HEK293T (cell line): Measurements from ENCODE around the gene KCNC3.

ENCODE experiments used
- CTCF ChIA-PET: fragments of 350-600 bp; formaldehyde crosslinking; extraction: SDS; loops from one replicate; lab custom pipeline; 2021; ENCODE audit warnings: antibody characterized with exemption, inconsistent platforms; lab: Yijun Ruan, JAX
- POLR2A ChIA-PET: fragments of 350-600 bp; formaldehyde crosslinking; extraction: SDS; loops from one replicate; lab custom pipeline; 2020; ENCODE audit warnings: antibody characterized with exemption, inconsistent platforms; lab: Yijun Ruan, JAX
- DNase-seq: peaks from one replicate; pipeline ENCODE4 v3.0.0; 2012; ENCODE audit warnings: mixed read lengths; ENCODE audit errors: extremely low spot score
- ARNT ChIP-seq: fragments of 450-650 bp; IDR thresholded peaks from 2 replicates; pipeline ENCODE4 v1.6.1; 2017; ENCODE audit warnings: mild to moderate bottlenecking
- BHLHE40 ChIP-seq: fragments of 450-650 bp; IDR thresholded peaks from 2 replicates; pipeline ENCODE4 v1.6.1; 2016; ENCODE audit warnings: mild to moderate bottlenecking, moderate library complexity, borderline replicate concordance
- CTBP1 ChIP-seq: fragments of 450-650 bp; IDR thresholded peaks from 2 replicates; pipeline ENCODE4 v1.6.1; 2016; ENCODE audit warnings: borderline replicate concordance
- ELF4 ChIP-seq: fragments of 450-650 bp; IDR thresholded peaks from 2 replicates; pipeline ENCODE4 v1.6.1; 2017; ENCODE audit warnings: antibody characterized with exemption
- FOXA1 ChIP-seq: fragments of 450-650 bp; IDR thresholded peaks from 2 replicates; pipeline ENCODE4 v1.6.1; 2016; ENCODE audit warnings: mild to moderate bottlenecking
- FOXK2 ChIP-seq: fragments of 450-650 bp; IDR thresholded peaks from 2 replicates; pipeline ENCODE4 v1.6.1; 2016; ENCODE audit warnings: mild to moderate bottlenecking
- FOXM1 ChIP-seq: fragments of 450-650 bp; IDR thresholded peaks from 2 replicates; pipeline ENCODE4 v1.6.1; 2017; ENCODE audit warnings: mild to moderate bottlenecking, borderline replicate concordance
- HDGF ChIP-seq: fragments of 450-650 bp; IDR thresholded peaks from 2 replicates; pipeline ENCODE4 v1.6.1; 2017; ENCODE audit warnings: antibody characterized with exemption, borderline replicate concordance
- L3MBTL2 ChIP-seq: fragments of 450-650 bp; conservative IDR thresholded peaks from 2 replicates; pipeline ENCODE4 v1.6.1; 2016; ENCODE audit warnings: mild to moderate bottlenecking
- LEF1 ChIP-seq: fragments of 450-650 bp; IDR thresholded peaks from 2 replicates; pipeline ENCODE4 v1.6.1; 2017; ENCODE audit warnings: mild to moderate bottlenecking, borderline replicate concordance
- NFRKB ChIP-seq: fragments of 450-650 bp; IDR thresholded peaks from 2 replicates; pipeline ENCODE4 v1.6.1; 2016; ENCODE audit warnings: mild to moderate bottlenecking, moderate library complexity
- SP1 ChIP-seq: fragments of 450-650 bp; IDR thresholded peaks from 2 replicates; pipeline ENCODE4 v1.6.1; 2017
- SUZ12 ChIP-seq: fragments of 450-650 bp; IDR thresholded peaks from 2 replicates; pipeline ENCODE4 v1.6.1; 2016; ENCODE audit warnings: mild to moderate bottlenecking
- TARDBP ChIP-seq: fragments of 450-650 bp; IDR thresholded peaks from 2 replicates; pipeline ENCODE4 v1.6.1; 2016
- ZNF384 ChIP-seq: fragments of 450-650 bp; IDR thresholded peaks from 2 replicates; pipeline ENCODE4 v1.6.1; 2016
- TF ChIP-seq, protein P1 (sequence below): fragments of 450-650 bp; IDR thresholded peaks from 2 replicates; pipeline ENCODE4 v1.6.1; 2016

Gene KCNC3

GRCh38 chr19:50324331-50324730, 4.8 kb downstream of the KCNC3 start:
- ChIA-PET POLR2A (interaction anchor here (0.6 kb wide), 1 partner anchor 9 kb away, joined by 5 read pairs; no protein-coding TSS in a partner anchor), CTCF (no interaction called here)
- DNase-seq = no peak
- TF ChIP-seq NFRKB (no peak), ELF4 (no peak), ARNT (no peak), ZNF384 (no peak), L3MBTL2 (no peak), CTBP1 (no peak), FOXM1 (no peak), FOXK2 (no peak), LEF1 (no peak), SUZ12 (no peak), HDGF (no peak), SP1 (no peak), TARDBP (no peak), FOXA1 (no peak), BHLHE40 (no peak)
- TF ChIP-seq, protein P1, sequence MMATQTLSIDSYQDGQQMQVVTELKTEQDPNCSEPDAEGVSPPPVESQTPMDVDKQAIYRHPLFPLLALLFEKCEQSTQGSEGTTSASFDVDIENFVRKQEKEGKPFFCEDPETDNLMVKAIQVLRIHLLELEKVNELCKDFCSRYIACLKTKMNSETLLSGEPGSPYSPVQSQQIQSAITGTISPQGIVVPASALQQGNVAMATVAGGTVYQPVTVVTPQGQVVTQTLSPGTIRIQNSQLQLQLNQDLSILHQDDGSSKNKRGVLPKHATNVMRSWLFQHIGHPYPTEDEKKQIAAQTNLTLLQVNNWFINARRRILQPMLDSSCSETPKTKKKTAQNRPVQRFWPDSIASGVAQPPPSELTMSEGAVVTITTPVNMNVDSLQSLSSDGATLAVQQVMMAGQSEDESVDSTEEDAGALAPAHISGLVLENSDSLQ = no peak

DNA sequence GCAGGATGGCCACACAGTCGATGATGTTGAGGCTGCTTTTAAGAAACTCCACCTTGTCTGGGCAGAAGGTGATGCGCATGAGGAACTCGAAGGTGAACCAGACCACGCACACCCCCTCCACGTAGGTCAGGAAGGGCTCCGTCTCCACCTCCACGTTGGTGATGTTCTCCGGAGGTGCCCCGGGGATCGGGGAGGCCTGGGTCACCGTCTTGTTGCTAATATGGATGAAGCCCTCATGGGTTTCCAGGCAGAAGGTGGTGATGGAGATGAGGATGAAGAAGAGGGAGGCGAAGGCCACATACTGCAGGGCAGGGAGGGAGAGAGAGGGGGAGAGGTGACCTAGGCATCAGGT, 5.4 kb downstream of the KCNC3 start:
- TF ChIP-seq L3MBTL2 = no peak
- no peak for TF ChIP-seq LEF1
- TF ChIP-seq FOXM1 = no peak
- no peak for TF ChIP-seq NFRKB
- TF ChIP-seq, protein P1 = no peak
- no peak for TF ChIP-seq SUZ12
- ChIA-PET POLR2A (interaction anchor here (0.6 kb wide), 1 partner anchor 8 kb away, joined by 5 read pairs; no protein-coding TSS in a partner anchor), CTCF (no interaction called here)
- no peak for DNase-seq

DNA sequence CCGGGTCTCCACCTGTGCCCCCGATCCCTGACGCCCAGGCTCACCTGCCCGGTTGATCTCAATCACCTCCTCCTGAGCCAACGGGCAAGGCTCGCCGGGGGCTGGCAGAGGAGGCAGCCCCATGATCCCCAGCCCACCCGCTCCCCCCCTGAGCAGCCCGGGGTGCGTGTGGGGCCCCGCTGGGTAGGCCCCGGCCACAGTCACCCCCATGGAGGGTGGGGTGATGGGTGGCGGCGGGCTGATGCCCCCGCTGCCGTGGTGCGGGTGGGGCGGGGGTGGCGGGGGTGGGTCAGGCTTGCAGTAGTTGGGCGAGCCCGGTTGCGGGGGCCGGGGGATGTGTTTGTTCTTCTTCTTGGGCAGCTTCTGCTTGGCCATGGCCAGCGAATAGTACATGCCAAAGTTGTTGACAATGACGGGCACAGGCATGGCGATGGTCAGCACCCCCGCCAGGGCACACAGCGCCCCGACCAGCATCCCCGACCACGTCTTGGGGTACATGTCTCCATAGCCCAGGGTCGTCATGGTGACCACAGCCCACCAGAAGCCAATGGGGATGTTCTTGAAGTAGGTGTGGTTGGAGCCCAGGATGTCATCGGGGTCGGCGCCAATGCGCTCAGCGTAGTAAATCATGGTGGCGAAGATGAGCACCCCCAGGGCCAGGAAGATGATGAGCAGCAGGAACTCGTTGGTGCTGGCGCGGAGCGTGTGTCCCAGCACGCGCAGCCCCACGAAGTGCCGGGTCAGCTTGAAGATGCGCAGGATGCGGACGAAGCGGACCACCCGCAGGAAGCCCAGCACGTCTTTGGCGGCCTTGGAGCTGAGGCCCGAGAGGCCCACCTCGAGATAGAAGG, 6.0 kb downstream of the KCNC3 start:
- CTCF ChIA-PET = interaction anchor here (0.6 kb wide), 1 partner anchor 176 kb away, joined by 3 read pairs; no protein-coding TSS in a partner anchor
- DNase-seq = no peak
- TF ChIP-seq LEF1 (no peak), FOXM1 (no peak), NFRKB (no peak), ZNF384 (no peak), SUZ12 (no peak), CTBP1 (no peak), L3MBTL2 (no peak), HDGF (no peak), SP1 (no peak), FOXA1 (no peak)
- POLR2A ChIA-PET = no interaction called here

- no peak for TF ChIP-seq BHLHE40
- TF ChIP-seq CTBP1 = no peak
- no peak for TF ChIP-seq SUZ12
- TF ChIP-seq SP1 = no peak
- TF ChIP-seq FOXA1 = no peak
- no peak for TF ChIP-seq ELF4
- no peak for TF ChIP-seq HDGF
- no peak for TF ChIP-seq ARNT
- TF ChIP-seq LEF1 = no peak
- no peak for TF ChIP-seq ZNF384
- no peak for TF ChIP-seq FOXM1
- TF ChIP-seq, protein P1 = no peak
- POLR2A ChIA-PET = interaction anchor here (1.3 kb wide), 1 partner anchor 10 kb away, joined by 3 read pairs; no protein-coding TSS in a partner anchor
- DNase-seq = no peak
- CTCF ChIA-PET = interaction anchor here (0.6 kb wide), 1 partner anchor 175 kb away, joined by 3 read pairs; no protein-coding TSS in a partner anchor
Observed at GRCh38 chr19:50322234-50322633, 6.9 kb downstream of the KCNC3 start.

DNA sequence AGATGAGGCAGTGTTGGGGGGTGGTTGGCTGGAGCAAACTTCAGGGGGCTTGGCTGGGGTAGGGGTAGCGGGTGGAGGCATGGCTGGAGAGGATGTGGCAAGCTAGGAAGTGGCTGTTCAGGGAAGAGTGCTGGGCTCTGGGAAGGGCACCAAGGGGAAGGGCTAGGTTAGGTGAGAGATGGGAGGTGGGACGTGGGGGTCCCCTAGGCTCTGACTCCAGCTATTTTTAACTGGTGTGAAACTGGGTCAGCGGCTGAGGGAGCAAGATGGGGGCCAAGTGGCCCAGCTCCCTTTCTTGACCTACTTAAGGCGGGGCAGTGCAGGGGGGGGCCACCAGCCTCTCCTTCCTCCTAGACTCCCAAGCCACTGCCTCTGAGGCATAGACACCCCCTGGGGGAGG, 7.3 kb downstream of the KCNC3 start:
- POLR2A ChIA-PET = interaction anchor here (1.3 kb wide), 1 partner anchor 9 kb away, joined by 3 read pairs; no protein-coding TSS in a partner anchor
- no peak for TF ChIP-seq CTBP1
- no peak for TF ChIP-seq SP1
- no peak for TF ChIP-seq ZNF384
- TF ChIP-seq SUZ12 = no peak
- CTCF ChIA-PET = no interaction called here

GRCh38 chr19:50320596-50320995, 8.6 kb downstream of the KCNC3 start:
- no peak for DNase-seq
- no peak for TF ChIP-seq ZNF384
- no peak for TF ChIP-seq NFRKB
- no peak for TF ChIP-seq BHLHE40
- no peak for TF ChIP-seq FOXK2
- TF ChIP-seq ARNT = no peak
- TF ChIP-seq, protein P1 = no peak
- no peak for TF ChIP-seq TARDBP
- no peak for TF ChIP-seq SUZ12
- ChIA-PET CTCF (no interaction called here), POLR2A (no interaction called here)

More for the DNA sequence above, 7.3 kb downstream of the KCNC3 start:
- no peak for DNase-seq
